HG02798 (cell line): ENCODE measurements around the gene LRRC75B.
A peak's percentile ranks its signal among the peaks of the same experiment; 100 is the strongest.
"Not testable (repeated sequence)": the region's sequence is repeated elsewhere in the genome, so short reads cannot be mapped to it uniquely, and the experiment has no call there.

Experiments
- ATAC-seq: cut with Tn5 transposase; IDR thresholded peaks from one replicate; pipeline ENCODE4 v1.9.1; 2021; ENCODE audit warnings: mild to moderate bottlenecking; ENCODE audit not compliant: unreplicated experiment, poor library complexity

LRRC75B gene

GRCh38 chr22:24602847-24603769 is 10.2 kb upstream of the LRRC75B start, which contains the start of gene GGT1:
TSS of gene GGT1 (plus strand) at chr22:24603193. CDS start at chr22:24611082, 7,889 bp downstream.
- not testable (repeated sequence) for ATAC-seq

DNA sequence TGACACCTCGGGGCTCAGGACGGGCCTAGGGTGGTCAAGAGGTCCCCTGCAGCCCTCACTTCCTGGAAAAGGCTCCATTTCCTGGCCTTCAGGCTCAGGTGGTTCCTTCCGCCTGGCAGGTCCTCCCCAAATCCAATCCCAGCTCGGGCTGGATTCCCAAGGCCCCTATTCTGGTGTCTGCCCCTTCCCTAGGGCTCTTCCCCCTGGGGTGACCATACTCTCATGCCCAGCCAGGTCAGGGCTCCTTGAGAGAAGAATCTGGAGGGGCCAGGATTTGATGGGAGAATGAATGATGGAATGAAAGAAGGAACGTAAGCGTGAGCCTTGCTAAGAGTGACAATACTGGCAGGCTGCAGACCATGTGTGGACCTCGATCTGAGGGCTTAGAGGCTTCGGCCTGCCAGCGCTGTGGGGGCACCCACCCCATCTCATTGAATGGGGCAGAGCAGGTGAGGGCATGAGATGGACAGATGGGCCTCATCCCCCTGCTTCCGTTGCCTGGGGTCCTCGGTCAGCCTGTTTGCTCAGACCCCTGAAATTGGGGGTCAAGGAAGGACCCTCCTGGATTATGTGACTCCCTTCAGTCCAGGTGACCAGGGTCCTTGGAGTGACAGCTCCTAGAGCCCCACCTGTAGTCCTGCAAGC is 9.4 kb upstream of the LRRC75B start:
- not testable (repeated sequence) for ATAC-seq

DNA sequence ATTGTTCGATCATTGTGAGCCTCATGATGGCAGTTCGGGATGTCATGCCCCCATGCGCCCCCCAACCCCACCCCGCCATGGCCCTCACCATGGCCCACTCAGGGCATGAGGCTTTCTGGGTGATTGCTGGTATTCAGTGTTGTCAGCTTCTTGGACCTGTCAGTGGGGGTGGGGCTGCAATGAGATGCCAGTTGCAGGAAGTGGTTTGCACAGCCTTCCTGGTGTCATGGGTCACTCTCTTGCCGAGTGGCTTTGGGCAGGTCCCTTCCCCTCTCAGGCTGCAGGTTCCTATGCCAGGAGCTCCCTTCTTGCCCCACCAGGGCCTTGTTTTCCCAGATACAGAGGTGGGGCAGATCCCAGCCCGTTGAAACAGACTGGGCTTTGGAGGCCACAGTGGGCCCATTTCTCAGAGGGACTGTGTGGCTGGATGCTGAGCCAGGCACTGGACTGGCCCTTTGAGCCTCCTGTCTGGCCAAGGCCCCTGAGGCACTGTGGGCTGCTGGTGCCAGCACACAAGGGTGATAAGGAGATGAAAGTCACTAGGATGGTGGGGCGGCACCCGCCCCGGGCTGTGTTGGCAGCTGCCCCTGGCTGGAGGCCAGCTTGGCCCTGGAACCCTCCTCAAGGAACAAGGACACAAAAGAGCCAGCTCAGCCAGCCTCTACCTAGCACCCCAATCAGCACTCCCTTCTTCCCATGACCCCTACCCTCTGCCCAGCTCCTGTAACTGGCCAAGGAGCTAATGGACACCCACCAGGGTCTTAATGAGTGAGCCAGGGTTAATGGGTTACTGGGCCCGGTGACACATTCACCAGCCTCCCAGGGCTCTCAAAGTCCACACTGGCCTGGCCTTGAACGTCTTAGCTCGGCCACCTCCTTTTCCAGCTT is 8.6 kb upstream of the LRRC75B start:
- ATAC-seq = no peak

DNA sequence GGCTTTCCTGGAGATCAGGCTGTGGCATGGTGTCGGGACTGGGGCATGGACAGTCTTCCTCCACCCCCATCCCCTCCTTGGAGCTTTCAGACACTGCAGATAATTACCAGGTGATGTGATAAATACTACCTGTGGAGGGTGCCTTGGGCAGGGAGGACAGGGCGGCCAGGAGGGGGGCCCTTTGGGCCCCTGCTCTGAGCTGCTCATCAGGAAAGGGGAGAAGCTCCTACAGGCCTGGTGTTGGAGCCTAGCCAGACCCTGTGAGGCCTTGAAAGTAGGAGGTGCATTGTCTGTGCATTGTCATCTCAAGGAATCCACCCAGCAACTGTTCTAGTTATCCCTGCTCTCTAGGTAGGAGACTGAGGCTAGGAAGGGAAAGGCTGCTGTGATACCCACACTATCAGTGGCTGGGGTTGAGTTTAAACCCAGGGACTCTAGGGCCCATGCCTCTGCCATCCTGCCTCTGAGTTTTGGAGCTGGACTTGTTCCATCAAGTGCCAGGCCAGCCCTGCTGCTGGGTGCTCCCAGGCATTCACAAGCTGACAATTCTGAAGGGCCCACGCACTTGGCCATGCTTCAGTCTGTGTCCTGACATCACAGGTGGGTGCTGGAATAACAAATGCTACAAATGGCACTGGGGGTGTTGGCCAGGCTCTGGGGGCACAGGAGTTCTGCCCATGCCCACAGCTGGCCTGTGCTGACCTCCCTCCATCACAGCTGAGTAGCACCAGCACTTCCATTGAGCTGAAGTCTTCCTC is 7.3 kb upstream of the LRRC75B start:
- ATAC-seq = not testable (repeated sequence)

- no peak for ATAC-seq
Measured at GRCh38 chr22:24599514-24599913, 6.6 kb upstream of the LRRC75B start.

- not testable (repeated sequence) for ATAC-seq
Measured at GRCh38 chr22:24597076-24597475, 4.2 kb upstream of the LRRC75B start.

GRCh38 chr22:24595863-24596262 is 3.0 kb upstream of the LRRC75B start:
- no peak for ATAC-seq

GRCh38 chr22:24595228-24595627 is 2.4 kb upstream of the LRRC75B start:
- no peak for ATAC-seq

GRCh38 chr22:24594569-24595120 is 1.8 kb upstream of the LRRC75B start:
- no peak for ATAC-seq

DNA sequence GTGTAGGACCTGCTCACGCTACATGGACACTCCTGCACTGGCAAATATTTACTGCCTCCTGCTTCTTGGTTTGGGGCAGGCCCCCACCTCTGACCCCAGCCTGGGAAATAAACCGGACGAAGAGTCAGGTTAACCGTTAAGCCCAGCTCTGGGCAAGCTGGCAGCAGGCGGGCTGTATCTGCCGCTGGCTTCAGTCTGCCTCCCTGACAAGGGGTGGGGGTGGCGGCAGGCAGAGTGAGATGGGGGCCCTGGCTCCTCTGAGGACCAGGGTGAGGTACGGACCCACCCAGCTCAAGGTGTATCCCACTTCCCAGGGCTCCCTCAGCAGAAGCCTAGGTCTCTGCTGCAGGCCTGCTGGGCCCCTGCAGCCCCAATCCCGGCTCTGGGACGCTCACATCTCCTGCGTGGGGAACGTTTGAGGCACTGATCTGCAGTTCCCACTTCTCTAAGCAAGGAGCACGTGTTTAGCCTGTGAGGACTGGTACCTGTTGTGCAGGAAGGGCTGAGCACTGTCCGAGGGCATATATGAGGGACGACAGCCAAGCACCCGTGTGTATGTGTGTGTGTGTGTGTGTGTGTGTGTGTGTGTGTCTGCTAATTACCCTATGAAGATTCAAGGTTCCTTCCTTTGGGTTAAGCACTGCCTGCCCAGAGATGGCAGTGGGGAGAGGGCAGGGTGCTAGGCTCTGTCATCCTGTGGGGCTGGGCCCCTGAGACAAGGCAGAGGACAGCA is 1.1 kb upstream of the LRRC75B start:
- ATAC-seq = no peak

- ATAC-seq = not testable (repeated sequence)
Measured at GRCh38 chr22:24593559-24593835, 624 bp upstream of the LRRC75B start.

- peak; percentile 5 for ATAC-seq
Measured at GRCh38 chr22:24592058-24592850, 619 bp downstream of the LRRC75B start.

DNA sequence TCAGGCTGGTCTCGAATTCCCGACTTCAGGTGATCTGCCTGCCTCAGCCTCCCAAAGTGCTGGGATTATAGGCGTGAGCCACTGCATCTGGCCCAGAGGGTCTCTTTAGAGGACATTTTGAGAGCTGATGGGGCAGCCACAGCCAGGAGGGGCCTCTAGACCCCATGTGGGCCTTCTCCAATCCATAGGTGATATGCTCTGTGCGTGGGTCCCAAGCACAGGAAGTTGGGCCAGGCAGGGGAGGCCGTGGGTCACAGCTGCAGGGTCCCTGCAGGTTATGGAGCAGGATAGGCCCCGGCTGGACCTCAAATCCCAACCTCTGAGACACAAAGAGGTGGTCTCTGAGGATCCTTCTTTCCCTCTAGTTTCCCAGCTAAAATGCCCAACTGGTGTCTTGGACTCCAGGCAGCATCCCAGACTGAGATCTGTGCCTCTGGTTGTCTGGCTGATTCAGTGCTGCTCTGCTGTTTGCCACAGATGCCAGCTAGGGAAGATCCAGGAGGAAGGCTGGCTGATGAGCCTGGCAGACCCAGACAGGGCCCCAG is 1.5 kb downstream of the LRRC75B start:
- no peak for ATAC-seq

- ATAC-seq = no peak
Measured at GRCh38 chr22:24590596-24591173, 2.2 kb downstream of the LRRC75B start.

- ATAC-seq = no peak
Measured at GRCh38 chr22:24589518-24590030, 3.3 kb downstream of the LRRC75B start.

GRCh38 chr22:24588757-24589481 is 4.0 kb downstream of the LRRC75B start:
- no peak for ATAC-seq

GRCh38 chr22:24588381-24588756 is 4.5 kb downstream of the LRRC75B start:
- no peak for ATAC-seq
